Keratinocyte (primary cell): Measurements from ENCODE around the gene KMT2E. TPM values are rescaled to one million over a fixed set of nuclear protein-coding genes. Genes with fewer than 3 reads are reported as not detected.

Source experiments
- DNase-seq: peaks from one replicate; pipeline ENCODE4 v3.0.0-alpha.2; 2011; ENCODE audit warnings: low read depth, missing footprints, low spot score
- FAIRE-seq: peaks from 2 replicates; lab custom pipeline; 2011; peaks lifted over from hg19 to GRCh38; lab: Jason Lieb, UNC
- H2AFZ ChIP-seq: 2 replicates; pipeline ENCODE4 v1.6.0; 2012; ENCODE audit warnings: low read length, control low read depth, inconsistent platforms; ENCODE audit not compliant: control insufficient read depth
- H3K27ac ChIP-seq: 2 replicates; pipeline ENCODE4 v1.5.1; 2011; ENCODE audit warnings: low read length; ENCODE audit not compliant: control insufficient read depth, insufficient read depth
- H3K27me3 ChIP-seq: 3 replicates; pipeline ENCODE4 v1.6.0; 2011; ENCODE audit warnings: low read length; ENCODE audit not compliant: control insufficient read depth, insufficient read depth; ENCODE audit errors: extremely low read depth
- H3K36me3 ChIP-seq, 2 experiments: 2 replicates in 1 of 2; 3 replicates in 1 of 2; pipeline ENCODE4 v1.5.1; 2011; ENCODE audit warnings: low read length in 2 of 2, mild to moderate bottlenecking in 1 of 2; ENCODE audit not compliant: control insufficient read depth in 2 of 2, insufficient read depth in 2 of 2; ENCODE audit errors: extremely low read depth in 1 of 2
- H3K4me1 ChIP-seq: 3 replicates; pipeline ENCODE4 v1.5.1; 2011; ENCODE audit warnings: low read length; ENCODE audit not compliant: control insufficient read depth, insufficient read depth; ENCODE audit errors: extremely low read depth
- H3K4me2 ChIP-seq: 3 replicates; pipeline ENCODE4 v1.6.0; 2011; ENCODE audit warnings: low read depth, low read length; ENCODE audit not compliant: control insufficient read depth, insufficient read depth; ENCODE audit errors: extremely low read depth
- H3K4me3 ChIP-seq, 3 experiments: fragments of 200-600 bp in 1 of 3; sonication (generic) in 1 of 3; 2 replicates in 2 of 3; 3 replicates in 1 of 3; pipeline ENCODE4 v1.5.1; 2011 to 2016; ENCODE audit warnings: low read length in 3 of 3, mild to moderate bottlenecking in 3 of 3, control low read depth in 2 of 3, inconsistent platforms in 1 of 3, low read depth in 1 of 3, mixed read lengths in 1 of 3, mixed run types in 1 of 3, moderate library complexity in 1 of 3; ENCODE audit not compliant: control insufficient read depth in 2 of 3, insufficient read depth in 2 of 3; ENCODE audit errors: extremely low read depth in 1 of 3
- H3K79me2 ChIP-seq: 2 replicates; pipeline ENCODE4 v1.6.0; 2012; ENCODE audit warnings: low read length; ENCODE audit not compliant: control insufficient read depth, insufficient read depth
- H3K9ac ChIP-seq: 3 replicates; pipeline ENCODE4 v1.6.0; 2011; ENCODE audit warnings: low read length; ENCODE audit not compliant: control insufficient read depth, insufficient read depth; ENCODE audit errors: extremely low read depth
- H3K9me1 ChIP-seq: 3 replicates; pipeline ENCODE4 v1.6.0; 2011; ENCODE audit warnings: low read length; ENCODE audit not compliant: control insufficient read depth, insufficient read depth; ENCODE audit errors: extremely low read depth
- H3K9me3 ChIP-seq: 2 replicates; pipeline ENCODE4 v1.5.1; 2012; ENCODE audit warnings: low read depth, low read length; ENCODE audit not compliant: control insufficient read depth
- H4K20me1 ChIP-seq: 3 replicates; pipeline ENCODE4 v1.6.0; 2011; ENCODE audit warnings: low read length; ENCODE audit not compliant: control insufficient read depth, insufficient read depth; ENCODE audit errors: extremely low read depth
- CTCF ChIP-seq, 3 experiments: IDR thresholded peaks in 1 of 3; conservative IDR thresholded peaks in 1 of 3; optimal IDR thresholded peaks in 1 of 3; 2 replicates in 2 of 3; 3 replicates in 1 of 3; pipeline versions ENCODE3 to v1.5.1; 2011; ENCODE audit warnings: low read length in 3 of 3, mild to moderate bottlenecking in 3 of 3, moderate library complexity in 2 of 3, control low read depth in 1 of 3, inconsistent platforms in 1 of 3; ENCODE audit not compliant: insufficient read depth in 2 of 3; ENCODE audit errors: extremely low read depth in 1 of 3
- EZH2 ChIP-seq: IDR thresholded peaks from one replicate; pipeline ENCODE4 v1.6.1; 2012; ENCODE audit warnings: inconsistent platforms, mild to moderate bottlenecking, low read length, moderate library complexity
- dilution Hi-C: fragments of 300-500 bp; cut with MboI; formaldehyde crosslinking; loops from one replicate; pipeline ENCODE4 v1.7.0; 2020; ENCODE audit warnings: low sequenced_read_pairs; ENCODE audit not compliant: extremely low pct_ligation_motif_present
- polyA plus RNA-seq, 5 experiments: library from polyadenylated mRNA; depleted of rRNA in 3 of 5; stranded (reverse) in 3 of 5; stranded (forward) in 1 of 5; unstranded in 1 of 5; fragments of >200 nt; gene quantifications; 1 replicate in 1 of 5; 2 replicates in 3 of 5; 3 replicates in 1 of 5; pipeline versions ENCODE4 v1.2.1 to v1.2.3, GENCODE V29; 2011 to 2012; ENCODE audit warnings: missing spikeins in 2 of 5, low read depth in 1 of 5, low replicate concordance in 1 of 5

KMT2E gene
- polyA plus RNA-seq, 1 donor (not counting 4 experiments of a cell fraction or from before 2014, with no cell fraction given): 12.9 TPM

- no peak for TF ChIP-seq EZH2
- no peak for TF ChIP-seq CTCF (optimal IDR thresholded peaks at IDR 0.05 in 1 of 3, IDR thresholded peaks at IDR 0.05 in 1 of 3, conservative IDR thresholded peaks at IDR 0.05 in 1 of 3; ENCODE audit: extremely low read depth in 1 of 3, insufficient read depth in 2 of 3, low read length in 3 of 3)
- no peak overlapping the region for H3K27ac ChIP-seq
- H2AFZ ChIP-seq: no peak overlapping the region
- H3K4me1 ChIP-seq: peaks cover 11% of the 10 kb centered on the region
- H3K79me2 ChIP-seq: peaks cover 83% of the 10 kb centered on the region
- FAIRE-seq (no peak), DNase-seq (no peak)
- dilution Hi-C loops: no loop called here
- H3K9ac ChIP-seq: no peak overlapping the region
- no peak overlapping the region for H3K4me2 ChIP-seq
- H3K27me3 ChIP-seq: no peaks in the 10 kb centered on the region
- H3K9me1 ChIP-seq: peaks cover 7% of the 10 kb centered on the region
- peaks cover 21% of the 10 kb centered on the region for H4K20me1 ChIP-seq
- peaks cover 10 to 18% of the 10 kb centered on the region in 2 experiments for H3K36me3 ChIP-seq
- no peak overlapping the region for H3K4me3 ChIP-seq
- H3K9me3 ChIP-seq: no peaks in the 10 kb centered on the region
Observed at GRCh38 chr7:104993217-104993862, 20.7 kb upstream of the KMT2E start.

DNA sequence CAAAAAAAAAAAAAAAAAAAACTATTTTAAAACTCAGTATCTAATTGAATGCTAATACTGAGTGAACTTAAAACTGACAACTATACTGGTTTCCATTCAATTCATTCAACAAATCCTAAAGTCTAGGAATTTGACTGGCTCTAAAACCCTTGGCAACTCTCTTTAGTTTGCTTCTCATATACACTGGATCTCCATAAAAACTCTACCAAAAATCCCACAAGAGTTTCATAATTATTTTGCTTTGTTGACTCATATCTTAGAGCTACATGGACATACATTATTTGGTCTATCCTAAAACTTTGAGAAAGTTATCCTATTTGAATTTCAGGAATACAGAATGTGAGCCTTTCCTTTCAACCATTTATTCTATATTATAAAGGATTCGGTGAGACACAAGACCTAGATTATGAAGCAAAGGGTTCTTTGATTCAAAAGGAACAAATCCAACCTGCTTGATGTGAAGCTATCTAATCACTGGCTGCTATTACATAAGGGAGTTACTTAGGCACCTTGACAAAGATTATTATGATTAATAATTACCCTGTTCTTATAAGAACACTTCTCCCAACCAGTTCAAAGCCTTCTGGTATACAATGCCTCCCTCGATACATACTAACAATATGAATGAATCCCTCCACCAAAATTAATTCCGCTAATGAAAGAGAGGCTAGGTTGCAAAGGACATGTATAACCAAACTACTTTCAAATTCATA lies 15.8 kb upstream of the KMT2E start:
- Histone ChIP-seq H3K9me1 (peaks cover 10% of the 10 kb centered on the region), H3K27ac (no peak overlapping the region), H3K79me2 (peaks cover 100% of the 10 kb centered on the region), H3K27me3 (no peaks in the 10 kb centered on the region), H4K20me1 (peaks cover 49% of the 10 kb centered on the region), H3K4me2 (no peak overlapping the region), H3K36me3 (peaks cover 8 to 20% of the 10 kb centered on the region in 2 experiments), H3K4me3 (no peak overlapping the region), H3K9ac (no peak overlapping the region), H3K4me1 (peaks cover 13% of the 10 kb centered on the region), H2AFZ (no peak overlapping the region), H3K9me3 (no peaks in the 10 kb centered on the region)
- dilution Hi-C loops: no loop called here
- TF ChIP-seq EZH2 (no peak), CTCF (optimal IDR thresholded peaks at IDR 0.05 in 1 of 3, IDR thresholded peaks at IDR 0.05 in 1 of 3, conservative IDR thresholded peaks at IDR 0.05 in 1 of 3; ENCODE audit: extremely low read depth in 1 of 3, insufficient read depth in 2 of 3, low read length in 3 of 3) (no peak)
- DNase-seq: no peak
- no peak for FAIRE-seq
